ENCODE data around the gene TCF7L1. TPM values are rescaled to one million over a fixed set of nuclear protein-coding genes. Genes with fewer than 3 reads are reported as not detected.

The TCF7L1 gene
- total RNA-seq, 1 donor from 2014 or later: 62.7 TPM

- H3K27me3 Mint-ChIP-seq: no peaks in the 10 kb centered on the region
- peaks cover 6% of the 10 kb centered on the region for H3K36me3 Mint-ChIP-seq (ENCODE audit: insufficient read depth)
- peaks cover 15% of the 10 kb centered on the region for H3K4me1 Mint-ChIP-seq (ENCODE audit: low read depth)
- H3K27ac Mint-ChIP-seq: no peak overlapping the region
- no peaks in the 10 kb centered on the region for H3K9me3 Mint-ChIP-seq (ENCODE audit: low read depth)
- no peak for DNase-seq (ENCODE audit: low spot score, unreplicated experiment)
- TF ChIP-seq CTCF (IDR thresholded peaks at IDR 0.05; ENCODE audit: unreplicated experiment): no peak
- H3K4me3 Mint-ChIP-seq (ENCODE audit: low read depth): no peak overlapping the region
Measured at GRCh38 chr2:85169581-85169980, 36.4 kb downstream of the TCF7L1 start.

GRCh38 chr2:85170938-85171475 lies 37.8 kb downstream of the TCF7L1 start:
- H3K9me3 Mint-ChIP-seq (ENCODE audit: low read depth): no peaks in the 10 kb centered on the region
- H3K4me1 Mint-ChIP-seq (ENCODE audit: low read depth): peaks cover 24% of the 10 kb centered on the region
- H3K27me3 Mint-ChIP-seq: no peaks in the 10 kb centered on the region
- H3K4me3 Mint-ChIP-seq (ENCODE audit: low read depth): no peak overlapping the region
- H3K36me3 Mint-ChIP-seq (ENCODE audit: insufficient read depth): peaks cover 6% of the 10 kb centered on the region
- no peak for TF ChIP-seq CTCF (IDR thresholded peaks at IDR 0.05; ENCODE audit: unreplicated experiment)
- no peak for DNase-seq (ENCODE audit: low spot score, unreplicated experiment)
- no peak overlapping the region for H3K27ac Mint-ChIP-seq

- Mint-ChIP-seq H3K4me3 (ENCODE audit: low read depth) (no peak overlapping the region), H3K9me3 (ENCODE audit: low read depth) (no peaks in the 10 kb centered on the region), H3K27me3 (no peaks in the 10 kb centered on the region), H3K27ac (no peak overlapping the region), H3K4me1 (ENCODE audit: low read depth) (peaks cover 30% of the 10 kb centered on the region), H3K36me3 (ENCODE audit: insufficient read depth) (peaks cover 5% of the 10 kb centered on the region)
- no peak for TF ChIP-seq CTCF (IDR thresholded peaks at IDR 0.05; ENCODE audit: unreplicated experiment)
- no peak for DNase-seq (ENCODE audit: low spot score, unreplicated experiment)
Measured at GRCh38 chr2:85171916-85172315, 38.7 kb downstream of the TCF7L1 start.

- DNase-seq (ENCODE audit: low spot score, unreplicated experiment): no peak
- peaks cover 5% of the 10 kb centered on the region for H3K36me3 Mint-ChIP-seq (ENCODE audit: insufficient read depth)
- no peak overlapping the region for H3K27ac Mint-ChIP-seq
- H3K4me1 Mint-ChIP-seq (ENCODE audit: low read depth): peaks cover 42% of the 10 kb centered on the region
- H3K9me3 Mint-ChIP-seq (ENCODE audit: low read depth): no peaks in the 10 kb centered on the region
- H3K27me3 Mint-ChIP-seq: no peaks in the 10 kb centered on the region
- no peak for TF ChIP-seq CTCF (IDR thresholded peaks at IDR 0.05; ENCODE audit: unreplicated experiment)
- H3K4me3 Mint-ChIP-seq (ENCODE audit: low read depth): no peak overlapping the region
Measured at GRCh38 chr2:85173909-85174308, 40.7 kb downstream of the TCF7L1 start.

- TF ChIP-seq CTCF (IDR thresholded peaks at IDR 0.05; ENCODE audit: unreplicated experiment): no peak
- no peak overlapping the region for H3K4me3 Mint-ChIP-seq (ENCODE audit: low read depth)
- H3K4me1 Mint-ChIP-seq (ENCODE audit: low read depth): peaks cover 53% of the 10 kb centered on the region
- no peak for DNase-seq (ENCODE audit: low spot score, unreplicated experiment)
- no peaks in the 10 kb centered on the region for H3K27me3 Mint-ChIP-seq
- peak overlapping the region; percentile 90 for H3K27ac Mint-ChIP-seq
- no peaks in the 10 kb centered on the region for H3K9me3 Mint-ChIP-seq (ENCODE audit: low read depth)
- peaks cover 5% of the 10 kb centered on the region for H3K36me3 Mint-ChIP-seq (ENCODE audit: insufficient read depth)
Measured at GRCh38 chr2:85174943-85175342, 41.8 kb downstream of the TCF7L1 start.

All from progenitor cell of endocrine pancreas (in vitro differentiated cells).